ENCODE data around the gene DBX1.

DBX1 gene

GRCh38 chr11:20120134-20120925 lies 39.9 kb downstream of the DBX1 start:
- DNase-seq: no peak

GRCh38 chr11:20119315-20119714 lies 41.0 kb downstream of the DBX1 start:
- DNase-seq: no peak

GRCh38 chr11:20118209-20118608 lies 42.1 kb downstream of the DBX1 start:
- no peak for DNase-seq

GRCh38 chr11:20117291-20117690 lies 43.0 kb downstream of the DBX1 start:
- no peak for DNase-seq

GRCh38 chr11:20116825-20117224 lies 43.5 kb downstream of the DBX1 start:
- no peak for DNase-seq

- no peak for DNase-seq
Measured at GRCh38 chr11:20114588-20114987, 45.7 kb downstream of the DBX1 start.

- DNase-seq: no peak
Measured at GRCh38 chr11:20113149-20113438, 47.2 kb downstream of the DBX1 start.

GRCh38 chr11:20112291-20113148 lies 47.8 kb downstream of the DBX1 start:
- peak; percentile 92 for DNase-seq

GRCh38 chr11:20111871-20112270 lies 48.4 kb downstream of the DBX1 start:
- DNase-seq: no peak

GRCh38 chr11:20110908-20111669 lies 49.2 kb downstream of the DBX1 start:
- peak; percentile 45 for DNase-seq

- DNase-seq: no peak
Measured at GRCh38 chr11:20109731-20110445, 50.4 kb downstream of the DBX1 start.

Data from NCI-H1694 treated with DMSO at 0.1 percent for 48 hours (cell line).